ENCODE measurements around the gene MACROD1.

- TF ChIP-seq SPI1 (IDR thresholded peaks at IDR 0.05; ENCODE audit: low read depth, low read length), result no peak
- no peak for TF ChIP-seq POLR2A (IDR thresholded peaks at IDR 0.05; ENCODE audit: low read depth, low read length)
- no peak for TF ChIP-seq POLR2AphosphoS5 (IDR thresholded peaks at IDR 0.05; ENCODE audit: low read depth, low read length)
These were observed 43.1 kb upstream of the MACROD1 start for GRCh38 chr11:64208796-64209562.
